ENCODE data around the gene FANCD2.
"Not testable (repeated sequence)": the region's sequence is repeated elsewhere in the genome, so short reads cannot be mapped to it uniquely, and the experiment has no call there.

Gene FANCD2

DNA sequence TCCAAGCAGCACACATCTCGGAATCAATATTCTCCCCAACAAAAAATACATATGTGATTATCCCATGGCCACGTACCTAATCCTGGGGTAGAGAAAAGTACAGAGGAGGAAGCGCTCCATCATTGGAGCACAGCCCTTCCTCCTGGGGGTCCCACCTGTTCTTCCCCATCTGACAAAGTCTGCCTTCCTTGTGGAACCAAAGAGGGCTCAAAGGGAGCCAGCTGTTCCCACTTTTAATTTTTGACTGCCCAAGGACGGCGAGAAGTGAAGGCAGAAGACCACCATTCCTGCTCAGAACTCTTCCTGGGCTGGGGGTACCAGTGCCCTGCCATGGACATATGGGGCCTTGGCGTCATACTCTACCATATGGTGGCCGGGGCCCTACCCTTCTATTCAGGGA, 14.1 kb upstream of the FANCD2 start:
- DNase-seq (ENCODE audit: low read depth, low spot score), result no peak

DNA sequence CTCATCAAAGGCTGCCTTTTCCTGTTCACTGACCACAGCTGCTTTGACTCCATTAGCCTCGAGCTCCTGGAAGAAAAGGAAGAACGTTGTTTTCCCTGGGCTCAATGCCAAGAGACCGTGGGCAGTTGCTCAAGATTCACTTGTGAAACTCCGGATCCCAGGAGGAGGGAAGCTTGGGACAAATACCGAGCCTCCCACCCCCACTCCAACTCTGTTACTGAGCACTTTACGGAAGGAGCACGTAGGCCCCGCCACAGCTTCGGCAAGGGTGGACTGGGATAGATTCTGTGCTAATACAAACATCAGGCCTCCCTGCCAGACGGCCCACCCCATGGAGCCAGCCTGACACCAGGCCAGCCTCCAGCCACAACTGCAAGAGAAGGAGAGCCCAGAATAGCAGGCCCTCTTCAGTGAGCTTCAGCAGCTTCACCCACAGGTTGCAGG, 10.8 kb upstream of the FANCD2 start:
- no peak for DNase-seq (ENCODE audit: low read depth, low spot score)

DNA sequence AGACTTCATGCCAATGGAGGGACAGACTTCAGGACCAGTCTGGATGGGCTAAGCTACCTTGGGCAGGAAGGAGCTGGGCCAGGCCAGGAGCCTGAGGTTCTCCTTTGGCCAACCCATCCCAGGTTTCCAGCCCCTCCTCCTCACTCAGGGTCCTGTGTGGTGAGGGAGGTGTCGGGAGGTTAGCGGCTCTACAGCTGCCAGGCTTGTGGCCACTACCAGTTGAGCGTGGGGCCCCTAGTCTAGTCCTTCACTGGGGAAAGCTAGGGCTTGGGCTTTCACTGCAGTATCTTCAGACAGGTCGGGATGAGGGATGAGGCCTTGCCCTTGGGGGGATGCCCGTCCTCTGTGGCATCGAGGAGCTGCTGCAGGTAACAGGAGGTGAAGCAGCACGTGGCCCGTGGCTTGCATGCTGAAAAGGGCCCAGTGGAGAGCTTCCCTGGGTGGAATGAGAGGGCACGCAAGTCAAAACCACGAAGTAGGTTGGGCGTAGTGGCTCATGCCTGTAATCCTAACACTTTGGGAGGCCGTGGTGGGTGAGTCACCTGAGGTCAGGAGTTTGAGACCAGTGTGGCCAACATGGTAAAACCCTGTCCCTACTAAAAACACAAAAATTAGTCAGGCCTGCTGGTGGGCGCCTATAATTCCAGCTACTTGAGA, 8.5 kb upstream of the FANCD2 start:
- no peak for DNase-seq (ENCODE audit: low read depth, low spot score)

DNA sequence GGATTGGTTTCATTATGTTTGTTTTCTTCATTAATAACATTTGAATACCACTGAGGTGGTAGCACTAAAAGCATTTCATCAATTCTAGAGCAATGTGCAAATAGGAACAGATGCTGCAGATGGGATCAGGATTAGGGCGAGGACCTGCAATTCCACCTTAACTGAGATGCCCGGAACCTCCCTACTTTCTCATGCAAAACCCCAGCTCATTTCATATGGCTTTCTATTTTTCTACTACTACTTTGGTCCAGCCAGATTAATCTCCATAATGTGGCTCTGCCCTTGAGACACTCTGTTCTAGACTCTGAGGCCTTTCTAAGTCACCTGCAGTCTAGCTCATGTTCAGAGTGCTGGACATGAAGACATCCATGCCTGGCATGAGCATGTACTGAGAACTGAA, 7.4 kb upstream of the FANCD2 start:
- DNase-seq (ENCODE audit: low read depth, low spot score), result not testable (repeated sequence)

DNA sequence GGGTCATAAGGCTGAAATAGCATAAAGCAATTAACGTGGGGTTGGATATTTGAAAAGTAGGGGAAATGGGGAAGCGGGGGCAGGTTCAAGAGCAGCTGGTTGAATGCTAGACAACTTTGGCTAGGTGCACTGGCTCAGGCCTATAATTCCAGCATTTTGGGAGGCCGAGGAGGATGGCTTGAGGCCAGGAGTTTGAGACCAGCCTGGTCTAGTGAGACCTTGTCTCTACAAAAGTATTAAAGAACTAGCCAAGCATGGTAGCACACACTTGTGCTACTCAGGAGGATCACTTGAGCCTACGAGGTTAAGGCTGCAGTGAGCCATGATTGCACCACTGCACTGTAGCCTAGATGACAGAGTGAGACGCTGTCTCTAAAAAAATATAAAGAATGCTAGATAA, 6.9 kb upstream of the FANCD2 start:
- no peak for DNase-seq (ENCODE audit: low read depth, low spot score)

DNA sequence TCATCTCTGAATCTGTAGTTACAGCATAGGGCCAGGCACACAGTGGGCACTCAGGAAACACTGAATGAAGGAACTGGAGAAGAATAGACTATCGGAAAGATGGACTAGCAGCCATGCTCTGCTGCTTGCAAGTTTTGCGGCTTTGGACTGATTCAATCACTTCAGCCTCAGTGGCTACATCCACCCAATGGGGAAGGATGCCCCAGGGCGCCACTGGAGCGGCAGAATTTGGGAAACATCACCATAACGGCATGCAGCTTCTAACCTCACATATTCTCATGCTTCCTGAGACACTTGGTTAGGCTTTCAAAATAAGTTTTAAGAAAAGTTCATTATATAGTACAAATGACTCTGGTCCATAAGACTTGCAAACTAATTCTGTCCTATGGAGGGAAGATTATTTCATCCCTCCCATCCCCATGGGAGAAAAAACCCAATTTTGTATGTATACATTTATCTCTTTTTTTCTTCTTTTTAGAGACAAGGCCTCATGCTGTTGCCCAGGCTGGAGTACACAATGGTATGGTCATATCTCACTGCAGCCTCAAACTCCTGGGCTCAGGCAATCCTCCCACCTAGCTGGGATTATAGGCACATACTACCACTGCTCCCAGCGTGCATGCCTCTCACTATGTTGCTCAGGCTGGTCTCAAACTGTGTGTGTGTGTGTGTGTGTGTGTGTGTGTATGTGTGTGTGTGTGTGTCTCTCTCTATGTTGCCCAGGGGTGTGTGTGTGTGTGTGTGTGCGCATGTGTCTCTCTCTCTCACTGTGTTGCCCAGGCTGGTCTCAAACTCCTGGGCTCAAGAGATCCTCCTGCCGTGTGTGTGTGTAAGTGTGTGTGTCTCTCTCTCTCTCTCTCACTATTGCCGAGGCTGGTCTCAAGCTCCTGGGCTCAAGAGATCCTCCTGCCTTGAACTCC, 4.1 kb upstream of the FANCD2 start:
- no peak for DNase-seq (ENCODE audit: low read depth, low spot score)

DNA sequence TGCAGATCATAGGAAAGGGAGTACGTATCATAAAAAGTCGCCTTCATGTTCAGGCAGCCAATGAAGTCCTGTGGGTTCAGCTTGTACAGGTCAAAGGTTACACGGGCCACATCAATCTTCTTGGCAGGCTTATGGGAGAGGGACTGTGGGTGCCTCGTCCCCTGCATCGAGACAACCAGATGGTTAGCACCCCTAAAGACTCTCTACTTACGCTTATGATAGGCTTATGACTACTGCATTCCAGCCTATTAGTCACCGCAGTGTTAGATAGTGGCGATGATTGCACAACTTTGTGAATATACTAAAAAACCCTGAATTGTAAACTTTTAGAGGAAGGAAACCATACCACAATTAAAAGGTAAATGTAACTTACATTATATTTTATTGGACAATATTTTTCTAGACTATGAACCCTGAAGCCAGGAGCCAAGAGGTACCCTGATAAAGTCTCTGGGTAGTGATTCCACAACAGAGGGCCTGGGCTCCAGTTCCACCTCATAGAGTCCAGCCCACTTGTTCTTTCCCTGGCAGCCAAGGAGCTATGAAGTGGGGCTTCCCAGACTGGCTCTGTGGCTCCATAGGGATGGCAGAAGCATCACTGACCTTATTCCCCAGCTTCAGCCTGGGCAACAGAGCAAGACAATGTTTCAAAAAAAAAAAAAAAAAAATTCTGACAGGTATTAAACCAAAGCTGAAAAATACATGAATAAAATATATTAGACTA, 2.5 kb upstream of the FANCD2 start:
- DNase-seq (ENCODE audit: low read depth, low spot score), result no peak

DNA sequence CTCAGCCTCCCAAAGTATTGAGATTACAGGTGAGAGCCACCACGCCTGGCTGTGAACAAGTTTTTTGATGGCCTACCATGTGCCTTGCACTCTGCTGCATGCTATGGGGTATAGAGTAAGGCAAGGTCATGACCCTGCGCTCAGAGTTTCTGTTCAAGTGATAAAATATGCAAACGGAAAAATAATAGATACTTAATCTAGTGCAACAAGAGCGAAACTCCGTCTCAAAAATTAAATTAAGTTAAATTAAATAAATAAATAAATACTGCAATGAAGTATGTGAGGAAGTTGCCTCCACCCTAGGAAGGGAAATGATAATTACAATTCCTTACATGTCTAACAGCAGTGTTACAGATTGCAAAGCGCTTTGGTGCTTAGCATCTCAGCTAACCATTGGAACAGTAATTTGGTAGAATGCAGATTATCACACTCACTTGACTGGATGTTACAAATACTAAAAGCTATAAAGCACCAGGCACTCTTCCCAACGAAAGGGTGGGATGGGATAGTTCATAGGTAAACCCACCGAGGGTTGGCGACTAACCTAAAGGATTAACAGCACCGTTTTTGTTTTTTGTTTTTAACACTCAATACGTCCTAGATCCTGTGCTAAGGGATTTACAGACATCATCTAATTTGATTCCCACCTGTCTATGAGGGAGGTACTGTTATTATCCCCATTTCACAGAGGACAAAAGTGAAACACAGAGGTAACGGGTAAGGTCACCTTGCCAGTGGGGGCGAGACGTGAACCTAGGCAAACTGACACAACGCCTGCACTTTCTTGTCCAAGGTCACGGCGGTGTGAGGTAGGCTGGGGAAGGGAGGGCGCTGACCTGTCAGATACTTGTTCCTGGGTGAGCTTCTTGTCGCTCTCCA, 793 bp upstream of the FANCD2 start:
- no peak for DNase-seq (ENCODE audit: low read depth, low spot score)

DNA sequence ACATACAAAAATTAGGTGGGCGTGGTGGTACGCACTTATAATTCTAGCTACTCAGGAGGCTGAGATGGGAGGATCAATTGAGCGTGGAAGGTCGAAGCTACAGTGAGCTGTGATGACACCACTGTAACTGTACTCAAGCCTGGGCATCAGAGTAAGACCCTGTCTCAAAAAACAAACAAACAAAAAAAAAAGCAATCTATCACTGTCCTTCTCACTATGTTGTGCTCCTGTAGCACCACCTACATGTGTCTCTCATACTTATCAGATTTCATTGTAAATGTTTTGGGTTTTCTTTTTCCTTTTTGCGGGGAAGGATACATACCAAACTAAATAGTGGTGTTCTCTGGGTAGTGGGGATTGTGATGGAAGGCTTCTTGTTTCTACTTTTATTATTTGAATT, 14.8 kb downstream of the FANCD2 start:
- DNase-seq (ENCODE audit: low read depth, low spot score), result no peak

DNA sequence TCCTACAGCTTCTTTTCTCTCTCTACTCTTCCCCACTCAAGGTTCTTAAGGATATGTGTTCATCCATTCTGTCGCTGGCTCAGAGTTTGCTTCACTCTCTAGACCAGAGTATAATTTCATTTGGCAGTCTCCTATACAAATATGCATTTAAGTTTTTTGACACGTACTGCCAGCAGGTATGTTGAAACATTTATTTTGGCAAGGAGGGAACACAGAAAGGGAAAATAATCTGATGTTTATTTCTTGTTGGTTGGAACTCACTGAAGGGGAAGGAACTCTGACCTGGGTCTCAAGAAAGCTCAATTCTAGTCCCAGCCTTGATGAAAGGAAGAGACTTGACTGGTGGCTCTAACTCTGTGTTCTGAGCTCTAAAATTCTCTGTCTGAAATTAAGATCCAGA, 21.6 kb downstream of the FANCD2 start:
- no peak for DNase-seq (ENCODE audit: low read depth, low spot score)

DNA sequence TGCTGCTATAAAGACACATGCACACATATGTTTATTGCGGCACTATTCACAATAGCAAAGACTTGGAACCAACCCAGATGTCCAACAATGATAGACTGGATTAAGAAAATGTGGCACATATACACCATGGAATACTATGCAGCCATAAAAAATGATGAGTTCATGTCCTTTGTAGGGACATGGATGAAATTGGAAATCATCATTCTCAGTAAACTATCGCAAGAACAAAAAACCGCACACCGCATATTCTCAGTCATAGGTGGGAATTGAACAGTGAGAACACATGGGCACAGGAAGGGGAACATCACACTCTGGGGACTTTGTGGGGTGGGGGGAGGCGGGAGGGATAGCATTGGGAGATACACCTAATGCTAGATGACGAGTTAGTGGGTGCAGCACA, 26.8 kb downstream of the FANCD2 start:
- not testable (repeated sequence) for DNase-seq (ENCODE audit: low read depth, low spot score)

DNA sequence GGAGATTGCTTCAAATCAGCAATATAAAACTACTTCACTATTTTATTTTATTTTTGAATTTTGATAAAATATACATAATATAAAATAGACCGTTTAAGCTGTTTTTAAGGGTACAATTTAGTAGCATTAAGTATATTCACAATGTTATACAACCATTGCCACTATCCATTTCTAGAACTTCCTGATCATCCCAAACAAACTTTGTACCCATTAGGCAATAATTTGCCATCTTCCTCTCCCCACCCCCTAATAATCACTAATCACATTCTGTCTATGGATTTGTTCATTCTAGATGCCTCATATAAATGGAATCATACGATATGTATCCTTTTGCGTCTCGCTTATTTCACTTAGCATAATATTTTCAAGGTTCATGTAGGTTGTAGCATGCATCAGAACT, 28.9 kb downstream of the FANCD2 start:
- DNase-seq (ENCODE audit: low read depth, low spot score), result no peak

DNA sequence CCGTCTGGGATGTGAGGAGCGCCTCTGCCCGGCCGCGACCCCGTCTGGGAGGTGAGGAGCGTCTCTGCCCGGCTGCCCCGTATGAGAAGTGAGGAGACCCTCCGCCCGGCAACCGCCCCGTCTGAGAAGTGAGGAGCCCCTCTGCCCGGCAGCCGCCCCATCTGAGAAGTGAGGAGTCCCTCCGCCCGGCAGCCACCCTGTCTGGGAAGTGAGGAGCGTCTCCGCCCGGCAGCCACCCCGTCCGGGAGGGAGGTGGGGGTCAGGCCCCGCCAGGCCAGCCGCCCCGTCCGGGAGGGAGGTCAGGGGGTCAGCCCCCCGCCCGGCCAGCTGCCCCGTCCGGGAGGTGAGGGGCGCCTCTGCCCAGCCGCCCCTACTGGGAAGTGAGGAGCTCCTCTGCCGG, 43.8 kb downstream of the FANCD2 start:
- not testable (repeated sequence) for DNase-seq (ENCODE audit: low read depth, low spot score)

DNA sequence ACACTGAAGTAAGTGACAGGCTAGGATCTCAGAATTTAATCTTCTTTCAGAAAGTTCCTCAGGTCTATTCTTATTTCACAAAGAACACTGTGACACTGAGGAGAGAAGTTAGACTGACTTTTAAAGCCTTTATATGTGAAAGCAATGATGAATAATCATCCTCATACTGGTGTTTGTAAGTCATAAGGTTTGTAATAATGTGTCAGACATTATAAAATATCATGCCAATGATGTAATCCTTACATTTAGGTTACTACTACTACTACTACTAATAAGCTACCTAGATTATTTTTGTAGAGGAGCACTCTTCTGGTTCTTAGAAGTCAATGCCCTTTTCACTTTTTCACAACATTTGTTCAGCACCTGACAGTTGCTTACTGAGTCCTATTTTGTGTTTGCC, 48.4 kb downstream of the FANCD2 start:
- DNase-seq (ENCODE audit: low read depth, low spot score), result no peak

DNA sequence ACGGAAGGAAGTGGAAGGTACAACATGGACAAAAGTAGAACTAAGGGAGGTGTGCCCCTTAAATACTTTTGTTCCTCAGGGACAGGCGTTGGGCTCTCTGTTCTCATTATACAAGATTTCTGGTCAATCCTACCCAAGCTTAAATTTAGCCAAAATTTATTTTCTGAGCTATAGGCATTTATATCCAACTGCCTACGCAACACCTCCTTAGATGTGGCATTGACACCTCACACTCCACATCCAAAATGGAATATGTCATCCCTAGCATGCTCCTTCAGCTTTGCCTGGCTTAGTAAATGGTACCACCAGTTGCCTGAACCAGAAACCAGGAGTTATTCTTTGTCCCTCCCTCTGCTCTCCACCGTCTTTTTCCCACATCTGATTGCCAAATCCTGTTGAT, 55.6 kb downstream of the FANCD2 start:
- no peak for DNase-seq (ENCODE audit: low read depth, low spot score)

DNA sequence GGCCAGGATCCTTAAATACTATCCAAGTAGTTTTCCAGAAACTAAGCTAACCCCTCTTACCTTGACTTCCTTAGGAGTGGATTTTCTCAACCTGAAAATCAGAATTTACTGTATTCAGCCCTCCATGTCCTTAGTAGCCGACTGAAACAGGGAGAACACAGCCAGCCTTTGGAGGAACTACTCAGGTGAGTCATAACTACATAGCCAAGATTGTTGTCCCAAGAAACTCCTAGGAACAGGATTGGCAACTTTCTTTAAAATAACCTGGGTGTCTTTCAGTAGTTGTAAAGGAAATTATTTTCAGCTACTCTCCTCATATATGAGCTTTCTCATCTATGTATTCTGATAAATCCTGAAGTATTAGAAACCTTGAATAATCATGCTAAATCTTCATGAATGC, 59.5 kb downstream of the FANCD2 start:
- no peak for DNase-seq (ENCODE audit: low read depth, low spot score)

DNA sequence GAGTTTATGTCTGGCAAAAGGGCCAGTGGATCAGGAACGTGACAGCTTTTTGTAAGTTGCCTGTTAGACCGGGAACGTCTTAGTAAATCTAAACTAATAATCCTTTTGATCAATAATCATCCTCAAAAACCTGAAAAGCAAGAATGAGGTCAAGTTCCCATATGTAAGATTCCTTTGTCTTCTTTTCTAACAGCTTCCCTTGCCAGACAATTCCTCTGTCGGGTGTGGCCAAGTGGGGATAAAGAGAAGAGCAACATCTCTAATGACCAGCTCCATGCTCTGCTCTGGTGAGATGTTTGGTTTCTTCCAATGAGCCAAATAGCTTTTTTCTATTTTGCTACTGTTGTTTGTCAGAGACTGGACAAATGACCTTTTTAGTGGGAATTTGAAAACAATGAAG, 62.0 kb downstream of the FANCD2 start:
- DNase-seq (ENCODE audit: low read depth, low spot score), result no peak

DNA sequence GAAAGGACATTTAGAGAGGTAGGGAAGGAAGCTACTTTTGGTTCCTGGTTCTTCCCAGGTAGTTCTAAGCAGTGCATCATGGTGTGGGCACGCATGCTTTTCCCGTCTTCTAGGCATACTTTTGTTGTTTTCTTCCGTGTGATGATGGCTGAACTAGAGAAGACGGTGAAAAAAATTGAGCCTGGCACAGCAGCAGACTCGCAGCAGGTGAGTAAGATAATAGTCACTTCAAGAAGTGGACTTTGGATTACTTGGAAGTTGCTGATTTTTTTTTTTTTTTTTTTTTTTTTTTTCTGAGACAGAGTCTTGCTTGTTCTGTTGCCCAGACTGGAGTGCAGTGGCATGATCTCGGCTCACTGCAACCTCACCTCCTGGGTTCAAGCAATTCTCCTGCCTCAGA, 63.9 kb downstream of the FANCD2 start:
- no peak for DNase-seq (ENCODE audit: low read depth, low spot score)

DNA sequence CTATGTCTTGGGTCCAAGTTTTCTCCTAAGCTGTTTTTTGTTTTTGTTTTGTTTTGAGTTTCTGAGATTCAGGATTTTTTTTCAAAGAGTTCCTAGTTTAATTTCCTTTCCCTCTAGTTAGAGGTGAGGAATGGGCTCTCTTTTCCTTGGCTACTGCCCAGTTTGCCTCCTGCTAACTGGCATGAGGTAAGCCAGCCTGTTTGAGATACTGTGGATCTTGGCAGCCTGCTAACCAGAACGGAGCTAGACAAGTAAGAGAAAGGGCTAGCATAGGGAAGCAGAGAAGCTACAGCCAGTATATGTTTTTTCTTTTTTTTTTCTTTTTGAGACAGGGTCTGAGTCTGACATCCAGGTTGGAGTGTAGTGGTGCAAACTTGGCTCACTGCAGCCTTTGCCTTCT, 64.5 kb downstream of the FANCD2 start:
- not testable (repeated sequence) for DNase-seq (ENCODE audit: low read depth, low spot score)

DNA sequence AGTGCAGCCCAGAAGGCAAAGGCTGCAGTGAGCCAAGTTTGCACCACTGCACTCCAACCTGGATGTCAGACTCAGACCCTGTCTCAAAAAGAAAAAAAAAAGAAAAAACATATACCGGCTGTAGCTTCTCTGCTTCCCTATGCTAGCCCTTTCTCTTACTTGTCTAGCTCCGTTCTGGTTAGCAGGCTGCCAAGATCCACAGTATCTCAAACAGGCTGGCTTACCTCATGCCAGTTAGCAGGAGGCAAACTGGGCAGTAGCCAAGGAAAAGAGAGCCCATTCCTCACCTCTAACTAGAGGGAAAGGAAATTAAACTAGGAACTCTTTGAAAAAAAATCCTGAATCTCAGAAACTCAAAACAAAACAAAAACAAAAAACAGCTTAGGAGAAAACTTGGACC, 65.2 kb downstream of the FANCD2 start:
- not testable (repeated sequence) for DNase-seq (ENCODE audit: low read depth, low spot score)

DNA sequence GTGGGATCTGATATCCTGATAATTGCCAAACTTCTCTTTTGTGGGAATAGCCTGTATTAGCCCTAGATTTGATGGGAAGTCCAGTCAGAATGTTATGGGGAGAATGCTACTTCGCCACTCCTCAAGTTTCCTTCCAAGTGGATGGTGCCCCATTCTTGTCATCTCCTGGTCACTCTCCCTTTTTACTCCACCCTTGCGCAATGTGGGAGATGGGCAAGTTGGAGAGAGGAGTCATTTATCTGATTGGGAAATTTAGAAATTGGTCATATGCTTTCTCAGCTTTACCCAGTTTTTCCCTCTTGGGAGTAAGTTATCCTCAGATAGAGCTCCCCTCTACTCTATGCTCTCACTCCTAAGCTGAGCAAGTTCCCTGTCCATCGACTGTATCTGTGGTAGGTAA, 67.4 kb downstream of the FANCD2 start:
- no peak for DNase-seq (ENCODE audit: low read depth, low spot score)
